HT-29 (cell line): Measurements from ENCODE around the gene LRP2. TPM values are rescaled to one million over a fixed set of nuclear protein-coding genes. Genes with fewer than 3 reads are reported as not detected.
"Not testable (repeated sequence)": the region's sequence is repeated elsewhere in the genome, so short reads cannot be mapped to it uniquely, and the experiment has no call there.

Experiments used
- DNase-seq: peaks from one replicate; pipeline ENCODE4 v3.0.0-alpha.2; 2015; ENCODE audit warnings: low spot score
- total RNA-seq: library from RNA; depleted of rRNA; stranded (reverse); fragments of >200 nt; shearing (Covaris generic); gene quantifications from 2 replicates; pipeline ENCODE4 v1.2.3, GENCODE V29; 2014

LRP2 gene
- total RNA-seq, 1 experiment from 2014 or later, result not detected

- DNase-seq, result no peak
Observed at GRCh38 chr2:169301596-169302335, 60.6 kb downstream of the LRP2 start.

- DNase-seq, result no peak
Observed at GRCh38 chr2:169300636-169301530, 61.5 kb downstream of the LRP2 start.

- no peak for DNase-seq
Observed at GRCh38 chr2:169298007-169298406, 64.3 kb downstream of the LRP2 start.

DNA sequence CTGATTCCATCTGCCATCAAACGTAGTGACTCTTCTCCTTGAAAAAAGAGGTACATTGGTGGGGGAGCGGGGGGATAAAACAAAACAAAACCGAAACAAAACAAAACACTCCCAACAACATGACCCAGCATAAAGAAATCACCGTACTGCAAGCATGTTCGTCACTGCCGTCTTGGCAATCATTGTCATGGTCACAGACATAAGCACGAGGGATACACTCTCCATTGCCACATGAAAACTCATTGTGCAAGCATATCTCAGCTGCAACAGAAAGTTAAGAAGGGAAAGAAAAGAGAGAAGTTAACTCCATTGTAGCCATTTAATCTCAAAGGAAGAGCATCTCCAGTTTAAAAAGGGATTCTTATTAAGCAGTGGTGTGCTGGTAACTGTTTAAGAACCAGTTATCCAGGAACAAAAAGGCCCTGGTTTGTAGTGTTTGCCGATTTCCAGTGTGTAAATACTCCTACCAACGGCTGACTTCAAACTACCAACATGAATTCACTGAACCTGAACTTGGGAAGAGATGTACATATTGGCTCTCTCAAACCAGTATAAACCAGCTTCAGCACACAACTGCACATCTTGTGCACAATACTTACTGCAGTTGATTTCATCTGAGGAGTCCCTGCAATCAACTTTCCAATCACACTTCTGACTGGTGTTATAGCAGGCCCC lies 68.2 kb downstream of the LRP2 start:
- no peak for DNase-seq

DNA sequence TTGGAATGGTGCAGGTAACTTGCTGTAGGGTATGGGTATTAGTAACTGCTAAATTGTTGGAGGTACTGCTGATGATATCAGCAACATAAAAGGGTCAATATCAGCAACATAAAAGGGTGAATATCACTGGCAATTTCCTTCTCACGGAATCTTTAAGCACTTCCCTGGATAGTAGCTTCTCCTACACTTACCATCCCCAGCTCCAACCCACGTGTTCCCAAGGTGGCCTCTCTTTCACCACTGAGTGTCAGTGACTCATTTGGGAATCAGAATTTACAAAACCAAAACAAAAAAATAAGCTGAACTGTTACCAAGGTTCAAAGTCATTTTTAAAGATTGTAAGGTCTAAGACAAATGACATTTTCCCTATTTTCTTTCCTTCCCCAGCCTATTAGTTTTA lies 70.8 kb downstream of the LRP2 start:
- DNase-seq, result no peak

- no peak for DNase-seq
Observed at GRCh38 chr2:169290433-169290832, 71.9 kb downstream of the LRP2 start.

DNA sequence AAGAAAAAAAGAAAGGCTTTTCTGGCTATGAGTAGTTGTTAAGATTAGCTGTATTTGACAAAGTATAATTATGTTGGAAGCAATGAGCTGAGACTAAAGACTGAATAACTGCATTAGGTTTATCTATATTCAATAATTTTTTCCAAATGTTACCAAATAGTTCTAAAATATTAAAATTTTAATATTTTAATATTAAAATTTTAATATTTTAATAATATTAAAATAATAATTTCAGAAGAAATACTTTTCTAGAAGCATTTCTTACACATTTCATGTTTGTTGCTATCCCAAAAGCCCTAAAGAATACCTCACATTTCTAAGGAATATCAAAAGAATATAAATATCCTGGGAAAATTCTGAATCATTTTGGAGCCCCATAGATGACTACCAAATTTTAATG lies 74.7 kb downstream of the LRP2 start:
- no peak for DNase-seq

GRCh38 chr2:169286624-169287231 lies 75.6 kb downstream of the LRP2 start:
- no peak for DNase-seq

- no peak for DNase-seq
Observed at GRCh38 chr2:169285531-169286235, 76.7 kb downstream of the LRP2 start.

GRCh38 chr2:169280502-169280901 lies 81.8 kb downstream of the LRP2 start:
- no peak for DNase-seq

DNA sequence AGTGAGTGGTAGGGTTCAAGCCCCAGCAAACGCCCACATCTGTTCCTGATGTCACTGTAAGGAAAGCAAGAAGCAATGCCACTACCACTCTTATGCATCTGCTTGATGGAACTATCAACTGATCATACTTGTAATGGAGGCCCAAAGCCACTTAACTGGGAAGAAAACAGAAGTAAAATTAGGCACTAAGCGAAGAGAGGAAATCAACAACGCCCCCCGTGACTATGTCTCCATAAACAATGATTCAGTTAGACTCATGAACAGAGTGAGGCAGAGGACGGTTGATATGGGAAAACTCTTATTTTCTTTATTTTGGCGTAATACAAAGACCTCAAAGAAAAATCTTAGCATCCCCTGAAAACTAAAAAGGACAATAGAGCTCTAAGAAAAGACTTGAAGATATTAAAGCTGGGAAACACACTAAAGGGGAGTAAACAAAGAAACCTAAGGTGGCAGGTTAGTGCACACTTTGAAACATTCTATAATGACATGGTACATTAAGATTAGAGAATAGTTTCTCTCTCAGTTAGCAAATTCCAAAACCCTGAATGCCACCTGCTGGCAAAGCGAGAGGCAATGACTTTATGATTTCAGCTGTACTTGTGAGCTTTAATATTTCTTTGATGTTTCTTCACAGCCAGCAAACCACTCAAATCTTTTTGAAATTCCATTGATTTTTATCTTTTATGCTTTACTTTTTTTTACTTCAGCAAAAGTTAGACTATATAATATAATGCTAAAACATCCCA lies 86.5 kb downstream of the LRP2 start:
- peak; percentile 47 for DNase-seq

GRCh38 chr2:169272010-169272409 lies 90.3 kb downstream of the LRP2 start:
- no peak for DNase-seq

DNA sequence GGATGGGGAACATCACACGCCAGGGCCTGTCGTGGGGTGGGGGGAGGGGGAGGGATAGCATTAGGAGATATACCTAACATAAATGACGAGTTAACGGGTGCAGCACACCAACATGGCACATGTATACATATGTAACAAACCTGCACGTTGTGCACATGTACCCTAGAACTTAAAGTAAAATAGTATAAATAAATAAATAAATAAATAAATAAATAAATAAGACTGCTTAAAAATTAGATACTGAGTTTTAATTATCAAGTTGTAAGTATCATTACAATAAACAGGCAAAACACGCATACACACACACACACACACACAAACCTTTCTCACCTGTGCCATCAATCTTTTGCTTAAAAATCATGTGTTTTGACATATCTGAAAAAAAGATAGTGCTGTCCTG lies 91.8 kb downstream of the LRP2 start:
- DNase-seq, result not testable (repeated sequence)

GRCh38 chr2:169265591-169265990 lies 96.7 kb downstream of the LRP2 start:
- no peak for DNase-seq

- no peak for DNase-seq
Observed at GRCh38 chr2:169260846-169261642, 101.3 kb downstream of the LRP2 start.

GRCh38 chr2:169260246-169260645 lies 102.1 kb downstream of the LRP2 start:
- DNase-seq, result no peak

DNA sequence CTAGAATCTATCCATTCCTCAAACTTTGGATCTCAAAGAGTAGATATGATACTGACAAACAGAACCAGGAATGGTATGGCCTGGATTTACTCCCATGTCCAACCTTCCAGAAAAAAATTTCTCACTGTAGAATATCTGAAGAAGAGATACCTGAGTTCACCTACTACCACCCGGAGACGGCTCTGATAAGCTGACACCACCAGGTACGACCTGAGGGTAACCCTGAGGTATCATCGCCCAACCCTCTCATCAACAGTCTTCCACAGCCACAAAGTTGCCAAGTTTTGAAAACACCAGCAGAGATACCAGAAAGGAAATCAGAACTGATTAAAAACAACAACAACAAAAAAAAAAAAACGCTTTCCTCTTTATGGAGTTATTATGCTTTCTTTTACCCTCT lies 102.9 kb downstream of the LRP2 start:
- DNase-seq, result no peak

DNA sequence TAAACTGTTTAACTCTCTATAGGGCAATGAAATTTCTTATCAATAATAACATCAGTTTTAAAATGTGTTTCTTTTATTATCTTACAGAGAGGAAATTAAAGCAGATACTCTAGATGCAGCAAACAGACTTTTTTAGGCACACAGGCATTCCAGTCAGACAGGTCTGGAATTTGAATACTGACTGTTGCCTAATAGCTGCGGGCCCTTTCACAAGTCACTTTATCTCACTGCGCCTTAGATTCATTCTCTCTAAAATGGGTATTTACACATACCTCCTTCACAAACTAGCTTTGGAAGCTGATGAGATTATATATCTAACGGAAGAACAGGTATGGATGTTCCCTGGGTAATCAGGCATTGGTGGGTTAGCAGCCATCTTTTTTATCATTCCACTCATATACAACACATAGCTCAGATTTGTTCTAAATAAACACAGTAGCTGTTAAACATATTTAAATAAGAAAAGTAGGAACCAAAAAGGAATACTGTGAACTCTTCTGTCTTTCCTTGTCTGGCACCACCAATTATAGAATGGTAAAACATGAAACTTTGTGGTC lies 104.2 kb downstream of the LRP2 start:
- DNase-seq, result no peak

- DNase-seq, result no peak
Observed at GRCh38 chr2:169254774-169255173, 107.6 kb downstream of the LRP2 start.
